IPS-18a (cell line): ENCODE measurements around the gene DCTN4.
"Not testable (repeated sequence)": the region's sequence is repeated elsewhere in the genome, so short reads cannot be mapped to it uniquely, and the experiment has no call there.

Experiments
- H3K27ac ChIP-seq: one replicate; pipeline ENCODE4 v1.5.1; 2013; ENCODE audit warnings: low read length
- H3K27me3 ChIP-seq: one replicate; pipeline ENCODE4 v1.6.1; 2013; ENCODE audit warnings: mild to moderate bottlenecking, low read length; ENCODE audit not compliant: control insufficient read depth, insufficient read depth
- H3K36me3 ChIP-seq: one replicate; pipeline ENCODE4 v1.6.1; 2013; ENCODE audit warnings: low read depth, low read length; ENCODE audit not compliant: control insufficient read depth
- H3K4me1 ChIP-seq: one replicate; pipeline ENCODE4 v1.6.1; 2013; ENCODE audit warnings: low read depth, low read length; ENCODE audit not compliant: control insufficient read depth
- H3K4me3 ChIP-seq: one replicate; pipeline ENCODE4 v1.5.1; 2013; ENCODE audit warnings: low read length
- H3K9ac ChIP-seq: one replicate; pipeline ENCODE4 v1.6.1; 2013; ENCODE audit warnings: mild to moderate bottlenecking, low read length, moderate library complexity
- H3K9me3 ChIP-seq: one replicate; pipeline ENCODE4 v1.6.1; 2013; ENCODE audit warnings: low read depth, low read length; ENCODE audit not compliant: control insufficient read depth

Gene DCTN4

GRCh38 chr5:150757087-150757649 lies 1.6 kb downstream of the DCTN4 start:
- peaks cover 29% of the 10 kb centered on the region for H3K36me3 ChIP-seq
- H3K27me3 ChIP-seq = no peaks in the 10 kb centered on the region
- H3K9me3 ChIP-seq = no peaks in the 10 kb centered on the region
- H3K27ac ChIP-seq = no peak overlapping the region
- no peaks in the 10 kb centered on the region for H3K4me1 ChIP-seq
- H3K4me3 ChIP-seq = no peak overlapping the region
- no peak overlapping the region for H3K9ac ChIP-seq

- Histone ChIP-seq H3K9me3 (no peaks in the 10 kb centered on the region), H3K27ac (no peak overlapping the region), H3K9ac (no peak overlapping the region), H3K4me3 (no peak overlapping the region), H3K27me3 (no peaks in the 10 kb centered on the region), H3K4me1 (no peaks in the 10 kb centered on the region), H3K36me3 (peaks cover 50% of the 10 kb centered on the region)
These were observed 5.0 kb downstream of the DCTN4 start for GRCh38 chr5:150753863-150754262.

GRCh38 chr5:150753463-150753862 lies 5.4 kb downstream of the DCTN4 start:
- Histone ChIP-seq H3K27ac (no peak overlapping the region), H3K36me3 (peaks cover 50% of the 10 kb centered on the region), H3K27me3 (no peaks in the 10 kb centered on the region), H3K9me3 (no peaks in the 10 kb centered on the region), H3K4me1 (no peaks in the 10 kb centered on the region), H3K9ac (no peak overlapping the region), H3K4me3 (no peak overlapping the region)

- no peaks in the 10 kb centered on the region for H3K9me3 ChIP-seq
- H3K4me3 ChIP-seq = no peak overlapping the region
- no peak overlapping the region for H3K27ac ChIP-seq
- no peak overlapping the region for H3K9ac ChIP-seq
- H3K27me3 ChIP-seq = no peaks in the 10 kb centered on the region
- no peaks in the 10 kb centered on the region for H3K4me1 ChIP-seq
- peaks cover 50% of the 10 kb centered on the region for H3K36me3 ChIP-seq
These were observed 7.5 kb downstream of the DCTN4 start for GRCh38 chr5:150751096-150751891.

- Histone ChIP-seq H3K9me3 (no peaks in the 10 kb centered on the region), H3K36me3 (peaks cover 46% of the 10 kb centered on the region), H3K9ac (no peak overlapping the region), H3K27me3 (no peaks in the 10 kb centered on the region), H3K4me1 (no peaks in the 10 kb centered on the region), H3K27ac (no peak overlapping the region), H3K4me3 (no peak overlapping the region)
These were observed 8.3 kb downstream of the DCTN4 start for GRCh38 chr5:150750469-150750868.

GRCh38 chr5:150743142-150743488 lies 15.7 kb downstream of the DCTN4 start:
- not testable (repeated sequence) for H3K9me3 ChIP-seq, H3K4me3 ChIP-seq, H3K27ac ChIP-seq, H3K27me3 ChIP-seq, H3K9ac ChIP-seq, H3K4me1 ChIP-seq
- peaks cover 12% of the 10 kb centered on the region for H3K36me3 ChIP-seq

GRCh38 chr5:150742455-150743141 lies 16.2 kb downstream of the DCTN4 start:
- peaks cover 12% of the 10 kb centered on the region for H3K36me3 ChIP-seq
- H3K27ac ChIP-seq, H3K9me3 ChIP-seq, H3K4me1 ChIP-seq, H3K4me3 ChIP-seq, H3K27me3 ChIP-seq, H3K9ac ChIP-seq: not testable (repeated sequence)

GRCh38 chr5:150740992-150741391 lies 17.8 kb downstream of the DCTN4 start:
- Histone ChIP-seq H3K9me3 (peaks cover 5% of the 10 kb centered on the region), H3K4me1 (peaks cover 14% of the 10 kb centered on the region), H3K4me3 (no peak overlapping the region), H3K9ac (no peak overlapping the region), H3K27me3 (no peaks in the 10 kb centered on the region), H3K27ac (no peak overlapping the region), H3K36me3 (peaks cover 12% of the 10 kb centered on the region)

GRCh38 chr5:150738862-150739261 lies 20.0 kb downstream of the DCTN4 start:
- no peak overlapping the region for H3K9ac ChIP-seq
- peaks cover 12% of the 10 kb centered on the region for H3K36me3 ChIP-seq
- H3K27me3 ChIP-seq = no peaks in the 10 kb centered on the region
- H3K4me3 ChIP-seq = no peak overlapping the region
- H3K4me1 ChIP-seq = peaks cover 14% of the 10 kb centered on the region
- H3K9me3 ChIP-seq = peaks cover 5% of the 10 kb centered on the region
- H3K27ac ChIP-seq = no peak overlapping the region

- Histone ChIP-seq H3K27ac (no peak overlapping the region), H3K36me3 (peaks cover 33% of the 10 kb centered on the region), H3K9me3 (peaks cover 5% of the 10 kb centered on the region), H3K4me1 (peaks cover 14% of the 10 kb centered on the region), H3K27me3 (no peaks in the 10 kb centered on the region), H3K4me3 (no peak overlapping the region), H3K9ac (no peak overlapping the region)
These were observed 24.0 kb downstream of the DCTN4 start for GRCh38 chr5:150734579-150735384.

- Histone ChIP-seq H3K9me3 (peaks cover 5% of the 10 kb centered on the region), H3K27me3 (no peaks in the 10 kb centered on the region), H3K4me3 (no peak overlapping the region), H3K27ac (no peak overlapping the region), H3K9ac (no peak overlapping the region), H3K36me3 (peaks cover 54% of the 10 kb centered on the region), H3K4me1 (no peaks in the 10 kb centered on the region)
These were observed 27.1 kb downstream of the DCTN4 start for GRCh38 chr5:150731669-150732242.
